Measurements from ENCODE around the gene TNIP2.

- no peak for TF ChIP-seq CTCF (IDR thresholded peaks at IDR 0.05; ENCODE audit: insufficient read depth, low read length, poor library complexity, severe bottlenecking)
- TF ChIP-seq EZH2phosphoT487 (conservative IDR thresholded peaks at IDR 0.05; ENCODE audit: low read length): no peak
Measured at GRCh38 chr4:2734612-2735011, 21.5 kb downstream of the TNIP2 start.
